Measurements from ENCODE around the gene CKS1B.

The CKS1B gene

GRCh38 chr1:154974102-154974807 is at the start of gene CKS1B:
CKS1B (plus strand) TSS chr1:154974681; CDS start chr1:154974746, 65 bp downstream.
- DNase-seq = peak; percentile 100

- DNase-seq = no peak
These were observed 48.9 kb upstream of the CKS1B start for GRCh38 chr1:154925335-154926170.

GRCh38 chr1:154926201-154926600 is 48.3 kb upstream of the CKS1B start:
- DNase-seq = no peak

GRCh38 chr1:154931940-154932487 is 42.5 kb upstream of the CKS1B start:
- no peak for DNase-seq

- no peak for DNase-seq
These were observed 40.0 kb upstream of the CKS1B start for GRCh38 chr1:154934358-154934948.

- DNase-seq = no peak
These were observed 38.5 kb upstream of the CKS1B start for GRCh38 chr1:154935749-154936554.

GRCh38 chr1:154936555-154937084 is 37.9 kb upstream of the CKS1B start, which contains the start of gene PMVK:
PMVK (minus strand) TSS chr1:154936719; CDS start chr1:154936685, 34 bp downstream.
- DNase-seq = peak; percentile 96

- DNase-seq = peak; percentile 96
These were observed 37.1 kb upstream of the CKS1B start for GRCh38 chr1:154937085-154937987.

- no peak for DNase-seq
These were observed 36.5 kb upstream of the CKS1B start for GRCh38 chr1:154937988-154938386.

- DNase-seq = no peak
These were observed 35.7 kb upstream of the CKS1B start for GRCh38 chr1:154938604-154939399.

- DNase-seq = no peak
These were observed 34.3 kb upstream of the CKS1B start for GRCh38 chr1:154940213-154940560.

GRCh38 chr1:154940651-154941194 is 33.8 kb upstream of the CKS1B start:
- no peak for DNase-seq

- no peak for DNase-seq
These were observed 33.0 kb upstream of the CKS1B start for GRCh38 chr1:154941333-154942013.

- peak; percentile 17 for DNase-seq
These were observed 30.7 kb upstream of the CKS1B start for GRCh38 chr1:154943649-154944400.

- no peak for DNase-seq
These were observed 29.9 kb upstream of the CKS1B start for GRCh38 chr1:154944401-154945159.

- no peak for DNase-seq
These were observed 29.1 kb upstream of the CKS1B start for GRCh38 chr1:154945160-154945961.
